NCI-H2196 treated with DMSO at 0.1 percent for 48 hours (cell line): Measurements from ENCODE around the gene DMBT1.
"Not testable (repeated sequence)": the region's sequence is repeated elsewhere in the genome, so short reads cannot be mapped to it uniquely, and the experiment has no call there.

ENCODE experiments used
- DNase-seq: peaks from one replicate; lab custom pipeline; 2025; ENCODE audit not compliant: unreplicated experiment; lab: John Stamatoyannopoulos, UW

DMBT1 gene

GRCh38 chr10:122577311-122577885 lies 16.8 kb downstream of the DMBT1 start:
- no peak for DNase-seq

DNA sequence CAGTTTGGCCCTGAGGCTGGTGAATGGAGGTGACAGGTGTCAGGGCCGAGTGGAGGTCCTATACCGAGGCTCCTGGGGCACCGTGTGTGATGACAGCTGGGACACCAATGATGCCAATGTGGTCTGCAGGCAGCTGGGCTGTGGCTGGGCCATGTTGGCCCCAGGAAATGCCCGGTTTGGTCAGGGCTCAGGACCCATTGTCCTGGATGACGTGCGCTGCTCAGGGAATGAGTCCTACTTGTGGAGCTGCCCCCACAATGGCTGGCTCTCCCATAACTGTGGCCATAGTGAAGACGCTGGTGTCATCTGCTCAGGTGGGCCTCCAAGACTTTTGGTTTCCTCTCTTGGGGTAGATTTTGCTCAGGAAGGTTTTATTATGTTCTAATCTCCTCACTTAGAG lies 25.5 kb downstream of the DMBT1 start:
- DNase-seq, result not testable (repeated sequence)

- DNase-seq, result no peak
Observed at GRCh38 chr10:122587098-122587760, 26.7 kb downstream of the DMBT1 start.

DNA sequence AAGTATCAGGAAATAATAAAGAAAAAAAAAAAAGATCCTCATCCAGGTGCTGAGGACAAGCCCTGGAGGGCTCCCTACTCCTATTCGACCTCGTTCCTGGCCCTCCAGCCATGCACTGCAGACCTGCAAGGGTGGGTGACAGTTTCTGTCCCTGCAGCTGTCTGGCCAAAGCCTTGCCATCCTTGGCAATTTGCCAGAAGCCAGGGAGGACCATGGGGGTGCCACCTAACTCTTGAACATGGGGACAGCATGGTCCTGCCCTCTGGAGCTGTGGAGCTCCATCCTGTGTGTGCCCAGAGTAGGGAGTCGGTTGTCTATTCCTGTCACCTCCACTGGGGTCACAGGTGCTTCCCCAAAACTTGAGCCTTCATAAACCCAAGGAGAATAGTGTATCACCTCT lies 27.8 kb downstream of the DMBT1 start:
- DNase-seq, result no peak

DNA sequence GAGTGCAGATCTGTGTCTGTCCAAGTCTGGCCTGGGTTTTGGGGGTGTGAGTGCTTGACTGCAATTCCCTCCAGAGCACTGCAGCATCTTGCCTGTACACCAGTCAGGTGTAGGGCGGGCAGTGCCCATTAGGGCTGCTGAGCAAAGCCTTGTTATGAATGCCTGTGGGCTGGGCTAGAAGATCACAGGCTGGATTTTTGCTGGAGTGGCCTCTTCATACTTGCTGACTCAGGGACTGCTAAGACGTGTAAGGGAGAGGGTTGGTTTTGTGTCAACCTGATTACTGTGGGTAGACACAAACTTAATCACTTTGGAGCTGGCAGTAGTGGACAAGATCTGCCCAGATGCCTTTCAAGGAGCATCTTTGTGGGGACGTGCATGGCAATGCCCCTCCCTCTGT lies 29.6 kb downstream of the DMBT1 start:
- DNase-seq, result no peak

GRCh38 chr10:122591736-122592135 lies 31.2 kb downstream of the DMBT1 start:
- DNase-seq, result no peak

DNA sequence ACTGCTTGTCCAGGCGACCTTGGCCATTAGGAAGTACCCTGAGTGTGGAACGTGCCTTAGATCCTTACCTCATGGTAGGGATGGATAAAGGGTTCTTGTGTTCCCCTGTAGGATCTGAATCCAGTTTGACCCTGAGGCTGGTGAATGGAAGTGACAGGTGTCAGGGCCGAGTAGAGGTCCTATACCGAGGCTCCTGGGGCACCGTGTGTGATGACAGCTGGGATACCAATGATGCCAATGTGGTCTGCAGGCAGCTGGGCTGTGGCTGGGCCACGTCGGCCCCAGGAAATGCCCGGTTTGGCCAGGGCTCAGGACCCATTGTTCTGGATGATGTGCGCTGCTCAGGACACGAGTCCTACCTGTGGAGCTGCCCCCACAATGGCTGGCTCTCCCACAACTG lies 31.6 kb downstream of the DMBT1 start:
- DNase-seq, result no peak

- no peak for DNase-seq
Observed at GRCh38 chr10:122617476-122618270, 57.1 kb downstream of the DMBT1 start.

GRCh38 chr10:122618461-122619165 lies 58.1 kb downstream of the DMBT1 start:
- DNase-seq, result no peak

- DNase-seq, result not testable (repeated sequence)
Observed at GRCh38 chr10:122620961-122621360, 60.4 kb downstream of the DMBT1 start.

DNA sequence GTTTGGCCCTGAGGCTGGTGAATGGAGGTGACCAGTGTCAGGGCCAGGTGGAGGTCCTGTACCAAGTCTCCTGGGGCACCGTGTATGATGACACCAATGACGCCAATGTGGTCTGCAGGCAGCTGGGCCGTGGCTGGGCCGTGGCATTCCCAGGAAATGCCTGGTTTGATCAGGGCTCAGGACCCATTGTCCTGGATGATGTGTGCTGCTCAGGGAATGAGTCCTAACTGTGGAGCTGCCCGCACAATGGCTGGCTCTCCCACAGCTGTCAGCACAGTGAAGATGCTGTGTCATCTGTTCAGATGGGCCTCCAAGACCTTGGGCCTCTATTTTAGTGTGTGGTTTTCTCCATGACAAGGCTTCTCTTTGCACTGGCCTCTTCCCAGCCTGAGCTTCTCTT lies 64.0 kb downstream of the DMBT1 start:
- no peak for DNase-seq

DNA sequence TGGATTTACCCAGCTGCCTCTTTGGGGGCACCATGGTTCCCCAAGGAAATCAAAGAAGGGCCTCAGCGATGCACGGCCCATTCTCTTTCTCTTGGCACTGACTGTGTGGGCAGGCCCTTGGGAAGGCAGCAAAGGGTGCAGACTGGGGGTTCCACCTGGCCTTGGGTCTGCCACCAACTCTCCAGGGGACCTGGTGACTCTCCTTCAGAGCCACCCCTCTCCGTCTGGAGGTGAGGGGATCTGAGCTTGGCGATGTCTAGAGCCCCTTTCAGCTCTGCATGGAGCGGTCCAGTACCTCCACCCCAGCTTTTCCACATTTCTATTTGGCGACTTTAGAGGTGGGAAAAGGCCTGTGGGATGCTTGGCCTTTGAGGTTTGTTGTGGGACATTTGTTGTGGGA lies 70.0 kb downstream of the DMBT1 start:
- DNase-seq, result no peak

- DNase-seq, result no peak
Observed at GRCh38 chr10:122632031-122632430, 71.5 kb downstream of the DMBT1 start.

DNA sequence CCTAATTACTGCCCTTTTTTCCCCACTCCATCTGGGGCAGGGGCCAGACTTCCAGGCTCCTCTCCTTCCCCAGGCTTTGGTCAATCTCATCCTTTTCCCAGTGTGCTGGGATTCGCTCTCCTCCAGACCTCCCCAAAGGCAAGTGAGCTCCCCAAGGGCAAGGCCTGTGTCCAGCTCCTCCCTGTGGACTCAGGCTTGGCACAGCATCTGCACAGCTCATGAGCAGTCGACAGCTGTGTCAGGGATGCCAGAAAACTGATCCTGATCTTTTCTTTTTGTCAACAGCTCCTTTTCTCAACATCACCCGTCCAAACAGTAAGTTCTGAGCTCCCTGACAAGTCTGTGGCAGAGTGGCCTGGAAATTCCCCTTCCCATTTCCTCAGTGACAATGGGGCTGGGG lies 72.0 kb downstream of the DMBT1 start:
- no peak for DNase-seq

DNA sequence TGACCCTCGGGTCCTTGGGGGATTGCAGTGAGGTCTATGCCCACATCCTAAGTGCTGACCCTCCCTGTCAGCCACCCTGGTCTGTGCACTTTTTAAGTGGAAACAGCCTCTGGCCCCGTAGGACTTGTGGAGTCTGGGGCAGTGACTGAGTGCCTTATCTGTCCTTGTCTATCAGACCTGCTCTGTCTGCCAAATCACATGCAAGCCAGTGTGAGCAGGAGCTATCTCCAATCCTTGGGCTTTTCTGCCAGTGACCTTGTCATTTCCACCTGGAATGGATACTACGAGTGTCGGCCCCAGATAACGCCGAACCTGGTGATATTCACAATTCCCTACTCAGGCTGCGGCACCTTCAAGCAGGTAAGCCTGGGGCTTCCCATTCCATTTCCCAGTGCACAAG lies 76.4 kb downstream of the DMBT1 start:
- no peak for DNase-seq

DNA sequence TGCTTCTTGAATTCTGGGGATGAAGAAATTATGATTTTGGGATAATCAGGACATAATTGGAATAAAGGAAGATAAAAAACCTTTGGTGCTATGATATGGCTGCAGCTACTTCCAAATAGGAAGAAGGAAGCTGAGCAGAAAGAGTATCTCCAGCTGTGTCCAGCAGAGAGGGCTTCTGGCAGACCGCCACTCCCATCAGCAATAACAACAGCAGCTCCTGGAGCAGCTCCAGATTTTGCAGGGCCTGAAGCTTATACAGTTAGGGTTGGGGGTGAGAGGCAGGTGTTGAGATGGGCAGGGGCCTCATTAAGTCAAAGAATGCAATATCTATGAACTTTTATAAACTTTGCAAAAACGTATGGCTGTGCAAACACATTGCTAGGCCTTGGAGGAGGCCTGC lies 76.8 kb downstream of the DMBT1 start:
- DNase-seq, result no peak

DNA sequence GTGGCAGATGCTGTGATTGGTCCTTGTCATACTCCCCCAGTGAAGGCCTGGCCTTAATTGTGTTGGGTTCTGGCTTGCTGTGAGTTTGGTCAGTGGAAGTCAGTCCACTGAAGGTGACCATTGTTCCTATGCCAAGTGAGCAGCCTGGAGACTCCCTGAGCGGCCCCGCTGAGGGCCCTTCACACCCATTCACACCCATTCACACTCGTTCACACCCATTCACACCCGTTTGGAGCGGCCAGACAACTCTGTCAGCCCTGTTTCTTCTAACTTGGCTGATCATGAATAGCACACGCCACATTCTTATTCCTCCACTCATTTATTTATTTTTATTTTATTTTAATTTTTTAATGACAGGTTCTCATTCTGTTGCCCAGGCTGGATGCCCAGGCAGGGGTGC lies 77.6 kb downstream of the DMBT1 start:
- no peak for DNase-seq

- no peak for DNase-seq
Observed at GRCh38 chr10:122639801-122640200, 79.2 kb downstream of the DMBT1 start.

DNA sequence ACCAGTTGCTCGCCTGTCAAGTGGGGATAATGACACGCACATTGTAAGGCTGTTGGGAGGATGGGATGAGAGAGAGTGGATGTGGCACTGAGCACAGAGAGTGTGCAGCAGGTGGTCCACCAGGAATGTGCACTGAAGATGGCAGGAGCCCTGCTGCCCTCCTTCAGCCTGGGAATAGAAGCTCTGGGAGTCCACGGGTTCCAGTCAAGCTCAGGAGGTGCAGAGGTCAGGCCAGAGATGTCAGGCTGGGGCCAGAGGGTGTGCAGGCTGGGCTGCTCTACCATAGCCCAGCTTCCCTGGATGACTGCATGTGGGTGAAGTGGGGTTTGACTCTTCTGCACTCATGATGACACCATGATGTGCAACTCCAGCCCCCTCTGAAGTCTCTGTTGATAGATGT lies 80.4 kb downstream of the DMBT1 start:
- DNase-seq, result no peak

- no peak for DNase-seq
Observed at GRCh38 chr10:122642726-122643605, 82.4 kb downstream of the DMBT1 start.
